ACC112 (cell line): ENCODE results near the gene IP6K3.
A peak's percentile ranks its signal among the peaks of the same experiment; 100 is the strongest.

Experiments used
- H2AFZ ChIP-seq: fragments of 200-600 bp; sonication (generic); one replicate; pipeline ENCODE4 v1.6.0; 2017; ENCODE audit warnings: antibody characterized with exemption, low read length; ENCODE audit not compliant: unreplicated experiment
- H3K27ac ChIP-seq: fragments of 200-600 bp; sonication (generic); 2 replicates; pipeline ENCODE4 v1.5.1; 2014; ENCODE audit warnings: low read depth, mild to moderate bottlenecking, antibody characterized with exemption, low read length, moderate library complexity
- H3K27me3 ChIP-seq: fragments of 200-600 bp; sonication (generic); 2 replicates; pipeline ENCODE4 v1.6.1; 2014; ENCODE audit warnings: mild to moderate bottlenecking, antibody characterized with exemption, low read length, moderate library complexity, mixed read lengths; ENCODE audit not compliant: insufficient read depth
- H3K36me3 ChIP-seq: fragments of 200-600 bp; sonication (generic); 2 replicates; pipeline ENCODE4 v1.6.1; 2016; ENCODE audit warnings: mild to moderate bottlenecking, antibody characterized with exemption, low read length, moderate library complexity, mixed read lengths; ENCODE audit not compliant: insufficient read depth
- H3K4me1 ChIP-seq: fragments of 200-600 bp; sonication (generic); one replicate; pipeline ENCODE4 v1.6.1; 2016; ENCODE audit warnings: low read length, mixed read lengths; ENCODE audit not compliant: insufficient read depth, unreplicated experiment, control insufficient read depth
- H3K4me3 ChIP-seq: fragments of 200-600 bp; sonication (generic); 2 replicates; pipeline ENCODE4 v1.5.1; 2014; ENCODE audit warnings: mild to moderate bottlenecking, low read depth, low read length
- H3K79me2 ChIP-seq: fragments of 200-600 bp; sonication (generic); one replicate; pipeline ENCODE4 v1.6.0; 2016; ENCODE audit warnings: low read length; ENCODE audit not compliant: control insufficient read depth, unreplicated experiment, insufficient read depth

IP6K3 gene

DNA sequence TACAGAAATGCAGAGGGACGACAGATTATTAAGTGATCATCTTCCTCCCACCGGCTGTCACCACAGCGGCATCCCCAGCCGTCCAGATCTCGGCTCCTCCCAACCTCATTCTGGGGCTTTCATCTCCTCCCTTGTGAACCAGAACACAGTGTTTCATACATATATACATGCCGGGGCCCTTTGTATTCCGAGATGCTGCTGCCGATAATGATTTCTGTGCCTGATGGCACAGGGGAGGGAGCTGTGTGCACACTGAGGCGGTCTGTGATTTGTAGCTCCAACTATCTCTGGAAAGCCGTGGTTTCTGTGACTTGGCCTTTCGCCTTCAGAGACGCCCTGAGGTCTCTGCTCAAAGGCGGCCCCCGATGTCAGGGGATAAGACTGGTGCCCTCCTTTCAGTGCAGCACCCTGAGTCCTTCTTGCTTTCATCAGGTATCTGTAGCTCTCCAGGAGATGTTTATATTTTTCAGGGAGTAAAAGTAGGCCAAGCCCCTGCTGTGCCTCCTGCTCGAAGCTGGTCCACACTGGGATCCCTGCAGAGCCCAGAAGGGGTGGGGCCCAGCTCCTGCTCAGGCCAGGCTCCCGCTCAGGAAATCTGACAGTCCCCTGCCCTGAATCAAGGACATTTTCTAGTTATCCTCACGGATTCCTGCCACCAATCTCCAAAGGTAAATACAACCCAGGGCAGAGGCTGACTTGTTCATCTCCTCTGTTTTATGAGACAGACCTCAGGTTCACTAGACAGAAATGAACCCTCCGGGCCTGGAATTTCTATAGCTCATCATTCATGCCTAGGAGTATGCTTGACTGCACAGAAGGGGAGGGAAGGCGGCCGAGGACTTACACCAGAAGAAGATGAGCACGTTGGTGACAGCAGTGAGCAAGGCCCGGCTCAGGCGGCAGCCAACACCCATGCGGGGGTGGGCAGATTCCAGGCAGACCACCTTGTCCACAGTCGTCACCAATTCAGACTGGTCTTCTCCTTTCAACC is 31.0 kb upstream of the IP6K3 start:
- Histone ChIP-seq H3K27me3 (no peaks in the 10 kb centered on the region), H3K36me3 (peaks cover 16% of the 10 kb centered on the region), H3K27ac (no peak overlapping the region)

DNA sequence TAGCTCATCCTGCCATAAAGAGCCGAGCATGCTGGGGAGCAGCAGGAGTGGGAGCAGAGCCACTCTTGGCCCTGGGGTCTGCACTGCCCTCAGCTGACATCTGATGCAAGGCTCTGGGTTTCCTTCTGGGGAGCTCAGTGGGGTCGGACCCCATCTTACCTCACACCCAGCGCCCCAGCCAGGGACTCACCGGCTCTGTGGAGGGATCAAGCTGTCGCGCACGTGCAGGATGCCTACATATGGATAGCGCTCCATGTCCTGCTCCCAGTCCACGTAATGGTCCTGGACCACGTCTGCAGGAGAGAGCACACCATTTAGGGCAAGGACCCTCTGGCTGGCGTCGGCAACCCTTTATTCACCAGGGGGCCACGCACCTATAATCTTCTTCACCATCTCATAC is 30.1 kb upstream of the IP6K3 start:
- H3K4me1 ChIP-seq = peaks cover 36% of the 10 kb centered on the region
- H3K4me3 ChIP-seq = no peak overlapping the region
- no peak overlapping the region for H3K27ac ChIP-seq
- peaks cover 16% of the 10 kb centered on the region for H3K36me3 ChIP-seq
- no peaks in the 10 kb centered on the region for H3K79me2 ChIP-seq
- no peaks in the 10 kb centered on the region for H3K27me3 ChIP-seq
- no peak overlapping the region for H2AFZ ChIP-seq

More for the DNA sequence above, 31.0 kb upstream of the IP6K3 start:
- Histone ChIP-seq H3K4me3 (no peak overlapping the region), H3K4me1 (peaks cover 36% of the 10 kb centered on the region), H3K79me2 (no peaks in the 10 kb centered on the region), H2AFZ (no peak overlapping the region)

- Histone ChIP-seq H2AFZ (no peak overlapping the region), H3K36me3 (peaks cover 16% of the 10 kb centered on the region), H3K27ac (no peak overlapping the region), H3K4me1 (peaks cover 34% of the 10 kb centered on the region), H3K4me3 (no peak overlapping the region), H3K27me3 (no peaks in the 10 kb centered on the region), H3K79me2 (no peaks in the 10 kb centered on the region)
These were observed 29.5 kb upstream of the IP6K3 start for GRCh38 chr6:33776186-33776585.

DNA sequence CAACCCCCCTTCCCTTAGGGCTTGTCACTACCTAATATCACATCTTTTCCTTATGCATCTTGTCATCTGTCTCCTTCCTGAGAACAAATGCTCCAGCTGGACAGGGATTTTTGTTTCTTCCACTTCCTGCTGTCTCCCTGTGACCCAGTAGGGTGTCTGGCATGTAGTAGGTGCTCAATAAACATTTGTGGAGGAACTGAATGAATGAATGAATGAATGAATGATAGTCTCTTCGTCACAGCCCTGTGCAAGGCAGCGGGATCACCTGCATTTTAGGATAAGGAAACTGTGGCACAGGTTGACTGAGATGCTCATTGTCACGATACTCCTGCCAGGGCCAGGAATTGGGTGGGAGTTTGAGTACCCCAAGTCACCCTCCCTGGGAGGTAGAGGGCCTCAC is 28.1 kb upstream of the IP6K3 start:
- H3K4me1 ChIP-seq = peaks cover 39% of the 10 kb centered on the region
- peaks cover 12% of the 10 kb centered on the region for H3K36me3 ChIP-seq
- H3K27ac ChIP-seq = no peak overlapping the region

GRCh38 chr6:33772902-33773472 is 26.3 kb upstream of the IP6K3 start:
- no peaks in the 10 kb centered on the region for H3K27me3 ChIP-seq
- peaks cover 49% of the 10 kb centered on the region for H3K4me1 ChIP-seq
- no peaks in the 10 kb centered on the region for H3K79me2 ChIP-seq
- no peak overlapping the region for H3K4me3 ChIP-seq
- H3K27ac ChIP-seq = no peak overlapping the region
- H2AFZ ChIP-seq = no peak overlapping the region
- H3K36me3 ChIP-seq = peaks cover 6% of the 10 kb centered on the region

More for the DNA sequence above, 28.1 kb upstream of the IP6K3 start:
- no peaks in the 10 kb centered on the region for H3K79me2 ChIP-seq
- H3K27me3 ChIP-seq = no peaks in the 10 kb centered on the region
- H3K4me3 ChIP-seq = no peak overlapping the region
- no peak overlapping the region for H2AFZ ChIP-seq

DNA sequence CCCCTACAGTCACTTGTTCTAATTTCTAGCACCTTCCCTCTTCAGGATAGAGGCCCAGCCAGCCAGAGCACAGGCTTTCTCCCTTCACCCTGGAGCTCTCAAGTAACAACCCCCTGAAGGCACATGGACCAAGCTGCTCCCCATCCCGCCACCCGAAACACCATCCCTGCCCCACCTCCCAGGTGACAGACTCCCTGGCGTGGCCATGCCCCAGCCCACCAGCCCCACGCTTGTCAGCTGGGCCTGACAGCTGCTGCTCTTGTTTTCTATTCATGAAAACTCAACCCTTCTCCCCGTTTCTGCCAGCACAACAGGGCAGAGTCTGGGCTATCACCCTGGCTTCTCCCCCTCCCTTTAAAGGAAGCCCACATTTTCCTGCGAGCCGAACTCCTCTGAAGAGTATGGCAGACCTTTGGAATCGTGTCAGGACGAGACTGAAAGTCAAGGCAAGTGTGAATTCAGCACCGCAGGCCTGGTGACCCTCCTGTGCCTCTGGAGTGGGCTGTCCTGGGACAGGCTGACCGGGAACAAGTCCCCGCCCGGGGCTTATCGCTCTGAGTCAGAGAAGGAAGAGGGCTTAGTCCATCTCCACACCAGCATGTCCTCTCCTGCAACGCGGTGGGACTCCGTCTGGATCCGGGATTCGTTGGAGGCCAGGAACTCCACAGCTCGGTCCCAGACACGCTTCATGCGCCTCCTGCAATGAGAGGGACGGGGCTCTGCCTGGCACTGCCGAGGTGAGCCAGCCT is 25.6 kb upstream of the IP6K3 start:
- Histone ChIP-seq H3K4me3 (peak overlapping the region; percentile 21; the same call in 1 of the 2 replicates), H2AFZ (no peak overlapping the region), H3K4me1 (peaks cover 49% of the 10 kb centered on the region), H3K36me3 (peaks cover 6% of the 10 kb centered on the region), H3K79me2 (no peaks in the 10 kb centered on the region), H3K27ac (peak overlapping the region; percentile 80), H3K27me3 (no peaks in the 10 kb centered on the region)

GRCh38 chr6:33771146-33772081 is 24.7 kb upstream of the IP6K3 start:
- no peak overlapping the region for H2AFZ ChIP-seq
- no peaks in the 10 kb centered on the region for H3K79me2 ChIP-seq
- H3K27me3 ChIP-seq = no peaks in the 10 kb centered on the region
- peaks cover 49% of the 10 kb centered on the region for H3K4me1 ChIP-seq
- peak overlapping the region; percentile 21; the same call in 1 of the 2 replicates for H3K4me3 ChIP-seq
- H3K36me3 ChIP-seq = peaks cover 6% of the 10 kb centered on the region
- peak overlapping the region; percentile 80 for H3K27ac ChIP-seq

GRCh38 chr6:33770833-33771145 is 24.1 kb upstream of the IP6K3 start:
- Histone ChIP-seq H3K36me3 (peaks cover 6% of the 10 kb centered on the region; the same call in 1 of the 2 replicates), H3K79me2 (no peaks in the 10 kb centered on the region), H2AFZ (no peak overlapping the region), H3K27ac (peak overlapping the region; percentile 80), H3K4me1 (peaks cover 49% of the 10 kb centered on the region), H3K4me3 (0 out of 2 replicates have a peak overlapping the region, but pooled peaks have one; percentile 5), H3K27me3 (no peaks in the 10 kb centered on the region)

GRCh38 chr6:33770124-33770832 is 23.6 kb upstream of the IP6K3 start:
- H3K27ac ChIP-seq = peak overlapping the region; percentile 80
- no peaks in the 10 kb centered on the region for H3K27me3 ChIP-seq
- peaks cover 6% of the 10 kb centered on the region; the same call in 1 of the 2 replicates for H3K36me3 ChIP-seq
- H3K4me3 ChIP-seq = no peak overlapping the region
- H2AFZ ChIP-seq = no peak overlapping the region
- peaks cover 49% of the 10 kb centered on the region for H3K4me1 ChIP-seq
- no peaks in the 10 kb centered on the region for H3K79me2 ChIP-seq
